UCSD-AML1 (cell line): ENCODE results near the gene TOMM34.

ENCODE experiments used
- DNase-seq: peaks from one replicate; lab custom pipeline; 2025; ENCODE audit not compliant: unreplicated experiment; lab: John Stamatoyannopoulos, UW

TOMM34 gene

DNA sequence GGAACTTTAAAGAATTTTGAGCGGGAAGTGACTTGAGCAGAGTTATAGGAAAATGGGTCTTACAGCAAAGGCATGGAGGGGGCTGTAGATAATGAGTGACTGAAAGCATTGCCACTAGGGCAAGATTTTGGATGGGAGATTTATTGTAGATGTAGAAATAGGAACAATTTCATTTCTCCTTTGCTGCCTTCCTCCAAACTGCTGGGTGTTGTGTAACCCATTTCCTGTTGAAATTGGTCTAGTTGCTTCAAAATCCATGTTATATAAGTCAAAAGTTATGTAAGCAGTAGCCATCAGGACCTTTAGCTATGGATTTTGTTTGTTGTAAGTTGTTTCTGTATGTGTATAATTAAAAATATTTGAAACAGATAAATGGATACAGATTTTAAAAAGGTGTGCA is 63.6 kb downstream of the TOMM34 start:
- no peak for DNase-seq

DNA sequence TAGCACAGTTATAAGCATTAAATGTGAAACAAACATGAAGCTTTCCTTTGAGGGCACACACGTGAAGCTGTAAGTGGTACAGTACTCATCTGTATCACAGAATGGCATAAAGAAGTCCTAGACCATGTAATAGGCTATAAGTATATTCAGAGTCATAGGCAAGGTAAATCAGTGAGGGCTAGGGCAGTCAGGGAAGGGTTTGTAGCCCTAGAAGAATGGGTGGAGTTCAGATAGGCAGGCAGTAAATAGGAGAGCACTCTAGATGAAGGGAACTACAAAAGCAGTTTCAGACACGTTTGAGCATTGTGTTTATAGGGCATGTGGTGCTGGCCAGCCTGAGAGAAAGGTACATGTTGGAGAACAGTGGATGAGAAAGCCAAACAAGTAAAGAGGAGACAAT is 65.2 kb downstream of the TOMM34 start:
- no peak for DNase-seq
